DND-41 (cell line): Measurements from ENCODE around the gene ARHGAP26.
A peak's percentile ranks its signal among the peaks of the same experiment; 100 is the strongest.

Source experiments
- ATAC-seq: fragments of 200-7000 bp; cut with Tn5 transposase; 3 replicates; pipeline ENCODE4 v1.9.1; 2021; ENCODE audit warnings: low read depth; ENCODE audit not compliant: insufficient read depth
- DNase-seq: peaks from one replicate; pipeline ENCODE4 v3.0.0-alpha.2; 2020
- H2AFZ ChIP-seq: 2 replicates; pipeline ENCODE4 v1.6.0; 2012; ENCODE audit warnings: low read depth, low read length
- H3K27ac ChIP-seq: 2 replicates; pipeline ENCODE4 v1.5.1; 2012; ENCODE audit warnings: low read length, inconsistent platforms
- H3K27me3 ChIP-seq: fragments of 200-600 bp; sonication (generic); 2 replicates; pipeline ENCODE4 v1.6.0; 2012; ENCODE audit warnings: low read length, mild to moderate bottlenecking, inconsistent platforms; ENCODE audit not compliant: insufficient read depth, poor library complexity
- H3K36me3 ChIP-seq: 2 replicates; pipeline ENCODE4 v1.5.1; 2012; ENCODE audit warnings: low read length, inconsistent platforms; ENCODE audit not compliant: insufficient read depth
- H3K4me1 ChIP-seq: 2 replicates; pipeline ENCODE4 v1.5.1; 2012; ENCODE audit warnings: mild to moderate bottlenecking, low read length; ENCODE audit not compliant: insufficient read depth
- H3K4me2 ChIP-seq: 2 replicates; pipeline ENCODE4 v1.6.0; 2012; ENCODE audit warnings: mild to moderate bottlenecking, moderate library complexity, low read length, inconsistent platforms; ENCODE audit not compliant: insufficient read depth
- H3K4me3 ChIP-seq, 2 experiments: fragments of 200-600 bp in 1 of 2; shearing (Covaris generic) in 1 of 2; 2 replicates each; pipeline ENCODE4 v1.5.1; 2012 to 2016; ENCODE audit warnings: inconsistent platforms in 2 of 2, low read length in 2 of 2, mild to moderate bottlenecking in 2 of 2, low read depth in 1 of 2, moderate library complexity in 1 of 2
- H3K79me2 ChIP-seq: 2 replicates; pipeline ENCODE4 v1.6.0; 2012; ENCODE audit warnings: low read length, inconsistent platforms; ENCODE audit not compliant: insufficient read depth
- H3K9ac ChIP-seq: 2 replicates; pipeline ENCODE4 v1.6.0; 2012; ENCODE audit warnings: low read depth, mild to moderate bottlenecking, inconsistent platforms, low read length, moderate library complexity
- H3K9me3 ChIP-seq: 2 replicates; pipeline ENCODE4 v1.5.1; 2012; ENCODE audit warnings: low read length, moderate library complexity, mild to moderate bottlenecking, inconsistent platforms; ENCODE audit not compliant: insufficient read depth, severe bottlenecking
- H4K20me1 ChIP-seq: 2 replicates; pipeline ENCODE4 v1.6.0; 2012; ENCODE audit warnings: low read length; ENCODE audit not compliant: insufficient read depth
- EZH2 ChIP-seq: IDR thresholded peaks from 3 replicates; pipeline ENCODE4 v1.6.1; 2012; ENCODE audit warnings: borderline replicate concordance, low read depth, mild to moderate bottlenecking, moderate library complexity, low read length, inconsistent platforms; ENCODE audit not compliant: severe bottlenecking
- TF ChIP-seq, protein P1 (sequence below): IDR thresholded peaks from 2 replicates; pipeline ENCODE4 v1.5.1; 2012; ENCODE audit warnings: borderline replicate concordance, low read length, moderate library complexity, mild to moderate bottlenecking; ENCODE audit not compliant: poor library complexity, severe bottlenecking; ENCODE audit errors: extremely low read depth

Gene ARHGAP26

DNA sequence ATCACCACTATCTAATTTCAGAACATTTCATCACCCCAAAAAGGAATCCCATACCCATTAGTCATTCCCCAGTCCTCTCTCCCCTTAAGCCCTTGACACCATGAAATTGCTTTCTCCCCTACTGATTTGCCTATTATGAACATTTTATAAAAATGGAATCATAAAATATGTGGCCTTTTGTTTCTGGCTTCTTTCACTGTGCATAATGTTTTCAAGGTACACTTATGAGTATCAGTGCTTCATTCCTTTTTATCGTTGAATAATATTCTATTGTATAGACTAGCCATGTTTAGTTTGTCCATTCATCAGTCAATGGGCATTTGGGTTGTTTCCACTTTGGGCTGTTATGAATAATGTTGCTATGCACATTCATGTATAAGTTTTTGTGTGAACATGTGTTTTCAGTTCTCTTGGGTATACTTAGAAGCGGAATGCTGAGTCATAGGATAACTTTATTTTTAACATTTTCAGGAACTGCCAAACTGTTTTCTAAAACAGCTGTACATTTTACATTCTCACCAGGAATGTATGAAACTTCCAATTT, 43.9 kb upstream of the ARHGAP26 start:
- no peak overlapping the region for H2AFZ ChIP-seq
- DNase-seq (no peak), ATAC-seq (no peak)
- H3K27me3 ChIP-seq: no peaks in the 10 kb centered on the region
- H3K4me3 ChIP-seq: no peak overlapping the region
- no peak overlapping the region for H3K4me2 ChIP-seq
- H3K9me3 ChIP-seq: no peaks in the 10 kb centered on the region
- H3K36me3 ChIP-seq: no peaks in the 10 kb centered on the region
- H3K9ac ChIP-seq: no peak overlapping the region
- no peaks in the 10 kb centered on the region for H4K20me1 ChIP-seq
- no peak overlapping the region for H3K27ac ChIP-seq
- no peaks in the 10 kb centered on the region for H3K79me2 ChIP-seq
- TF ChIP-seq, protein P1, sequence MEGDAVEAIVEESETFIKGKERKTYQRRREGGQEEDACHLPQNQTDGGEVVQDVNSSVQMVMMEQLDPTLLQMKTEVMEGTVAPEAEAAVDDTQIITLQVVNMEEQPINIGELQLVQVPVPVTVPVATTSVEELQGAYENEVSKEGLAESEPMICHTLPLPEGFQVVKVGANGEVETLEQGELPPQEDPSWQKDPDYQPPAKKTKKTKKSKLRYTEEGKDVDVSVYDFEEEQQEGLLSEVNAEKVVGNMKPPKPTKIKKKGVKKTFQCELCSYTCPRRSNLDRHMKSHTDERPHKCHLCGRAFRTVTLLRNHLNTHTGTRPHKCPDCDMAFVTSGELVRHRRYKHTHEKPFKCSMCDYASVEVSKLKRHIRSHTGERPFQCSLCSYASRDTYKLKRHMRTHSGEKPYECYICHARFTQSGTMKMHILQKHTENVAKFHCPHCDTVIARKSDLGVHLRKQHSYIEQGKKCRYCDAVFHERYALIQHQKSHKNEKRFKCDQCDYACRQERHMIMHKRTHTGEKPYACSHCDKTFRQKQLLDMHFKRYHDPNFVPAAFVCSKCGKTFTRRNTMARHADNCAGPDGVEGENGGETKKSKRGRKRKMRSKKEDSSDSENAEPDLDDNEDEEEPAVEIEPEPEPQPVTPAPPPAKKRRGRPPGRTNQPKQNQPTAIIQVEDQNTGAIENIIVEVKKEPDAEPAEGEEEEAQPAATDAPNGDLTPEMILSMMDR: no peak
- no peak for TF ChIP-seq EZH2
- no peaks in the 10 kb centered on the region for H3K4me1 ChIP-seq

DNA sequence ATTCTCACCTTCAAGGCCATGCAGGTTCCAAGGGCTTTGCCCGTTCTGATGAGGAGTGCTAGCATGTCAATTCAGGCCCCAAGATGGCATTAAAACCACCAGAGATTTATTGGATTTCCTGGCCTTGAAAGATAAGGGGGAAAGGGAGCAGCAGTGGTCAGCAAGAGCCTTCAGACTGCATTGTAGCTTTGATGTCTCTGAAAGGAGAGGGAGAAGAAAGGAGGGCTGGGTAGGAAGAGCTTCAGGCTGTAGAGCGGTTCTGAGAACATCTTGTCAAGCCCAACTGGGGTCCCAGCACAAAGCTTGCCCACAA, 42.5 kb upstream of the ARHGAP26 start:
- no peak overlapping the region for H3K4me3 ChIP-seq
- no peak overlapping the region for H3K27ac ChIP-seq
- no peaks in the 10 kb centered on the region for H3K9me3 ChIP-seq
- H3K79me2 ChIP-seq: no peaks in the 10 kb centered on the region
- DNase-seq (no peak), ATAC-seq (no peak)
- H4K20me1 ChIP-seq: no peaks in the 10 kb centered on the region
- TF ChIP-seq, protein P1: no peak
- no peak for TF ChIP-seq EZH2
- no peak overlapping the region for H3K4me2 ChIP-seq
- no peak overlapping the region for H3K9ac ChIP-seq
- H3K27me3 ChIP-seq: no peaks in the 10 kb centered on the region
- H3K4me1 ChIP-seq: no peaks in the 10 kb centered on the region
- H2AFZ ChIP-seq: no peak overlapping the region
- H3K36me3 ChIP-seq: no peaks in the 10 kb centered on the region

DNA sequence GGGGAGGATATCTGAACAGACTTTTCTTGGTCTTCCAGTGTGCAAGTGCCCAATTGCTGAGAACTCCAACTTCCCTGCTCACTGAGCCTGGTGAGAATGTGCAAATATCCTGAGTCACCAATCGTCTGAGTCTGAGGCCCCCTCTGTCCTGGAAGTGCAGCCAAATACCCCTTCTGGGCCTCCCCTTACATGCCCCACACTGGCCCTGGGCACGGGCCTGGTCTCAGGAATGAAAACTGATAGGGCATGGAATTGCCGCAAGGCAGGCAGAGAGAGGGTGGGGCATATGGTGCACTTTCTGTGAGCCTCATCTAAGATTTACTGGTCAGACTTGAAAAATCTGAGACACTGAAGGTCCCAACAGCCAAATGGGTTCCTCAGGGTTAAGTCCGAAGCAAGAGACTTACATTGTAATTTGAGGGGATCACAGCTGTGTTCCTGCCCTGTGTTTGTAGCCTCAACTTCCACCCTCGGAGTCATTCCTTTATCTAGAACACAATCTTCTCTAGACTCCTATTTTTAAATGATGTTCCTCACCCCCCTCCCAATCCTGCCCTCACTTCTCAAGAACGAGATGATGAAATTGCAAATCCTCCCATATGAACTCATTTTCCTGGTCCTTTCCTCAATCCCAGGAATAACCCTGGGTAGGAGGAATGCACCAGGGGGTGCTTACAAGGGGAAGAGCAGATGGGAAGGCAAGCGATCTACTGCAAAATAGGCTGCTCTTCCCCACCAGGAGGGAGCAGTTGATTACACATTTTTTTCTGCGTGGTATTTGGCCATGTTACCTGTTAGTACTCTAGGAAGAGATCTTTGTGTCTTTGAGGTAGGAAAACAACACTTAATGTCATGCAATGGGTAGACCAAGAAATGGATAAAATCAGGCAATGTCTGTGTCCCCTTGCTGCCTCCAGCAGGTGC, 34.6 kb upstream of the ARHGAP26 start:
- Histone ChIP-seq H3K9me3 (no peaks in the 10 kb centered on the region), H4K20me1 (no peaks in the 10 kb centered on the region), H3K79me2 (no peaks in the 10 kb centered on the region), H2AFZ (no peak overlapping the region), H3K4me1 (peaks cover 25% of the 10 kb centered on the region), H3K4me3 (no peak overlapping the region), H3K4me2 (no peak overlapping the region), H3K9ac (no peak overlapping the region), H3K27me3 (no peaks in the 10 kb centered on the region), H3K27ac (peak overlapping the region; percentile 64), H3K36me3 (no peaks in the 10 kb centered on the region)
- ATAC-seq: no peak
- DNase-seq: no peak
- TF ChIP-seq, protein P1: no peak
- TF ChIP-seq EZH2: no peak
